PC-3 (cell line): ENCODE results near the gene HK1.

ENCODE experiments used
- CTCF ChIP-seq: fragments of 300-600 bp; sonication (generic); conservative IDR thresholded peaks from 2 replicates; pipeline ENCODE4 v1.5.1; 2017; ENCODE audit warnings: antibody characterized with exemption, low read depth, mild to moderate bottlenecking, low read length
- EZH2phosphoT487 ChIP-seq: fragments of 300-600 bp; sonication (generic); IDR thresholded peaks from 2 replicates; pipeline ENCODE4 v1.6.1; 2018; ENCODE audit warnings: mild to moderate bottlenecking, antibody characterized with exemption, low read length, borderline replicate concordance

GRCh38 chr10:69387500-69387899 is 109.2 kb downstream of the HK1 start:
- TF ChIP-seq CTCF (no peak), EZH2phosphoT487 (no peak)
